K562 (cell line): Measurements from ENCODE around the gene NDUFAF2.

ENCODE experiments used
- ARID3B ChIP-seq: fragments of 250-450 bp; sonication (Bioruptor Pico); IDR thresholded peaks from 2 replicates; pipeline ENCODE4 v1.4.0; 2020; ENCODE audit warnings: borderline replicate concordance
- MXI1 ChIP-seq: IDR thresholded peaks from 2 replicates; pipeline ENCODE4 v1.6.1; 2011; ENCODE audit warnings: low read depth, mild to moderate bottlenecking, improper control_type of control experiment, low read length

DNA sequence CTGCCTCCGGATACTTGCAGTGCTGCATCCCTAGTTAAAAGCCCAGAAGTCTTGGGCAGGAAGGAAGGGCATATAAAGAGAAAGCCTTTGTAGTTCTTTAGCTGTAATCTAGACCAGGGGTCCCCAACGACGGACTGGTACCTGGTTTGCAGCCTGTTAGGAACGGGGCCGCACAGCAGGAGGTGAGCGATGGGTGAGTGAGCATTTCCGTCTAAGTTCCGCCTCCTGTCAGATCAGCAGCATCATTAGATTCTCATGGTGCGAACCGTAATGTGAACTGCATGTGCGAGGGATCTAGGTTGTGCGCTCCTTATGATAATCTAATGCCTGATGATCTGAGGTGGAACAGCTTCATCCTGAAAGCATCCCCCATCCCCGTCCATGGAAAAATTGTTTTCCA, 218.9 kb downstream of the NDUFAF2 start:
- TF ChIP-seq ARID3B (CRISPR knock-in tag) (no peak), MXI1 (no peak)
